IMR-90 (cell line): ENCODE results near the gene UMOD. TPM values are rescaled to one million over a fixed set of nuclear protein-coding genes. Genes with fewer than 3 reads are reported as not detected.

ENCODE experiments used
- ATAC-seq: fragments of 200-7000 bp; cut with Tn5 transposase; 2 replicates; pipeline ENCODE4 v1.9.1; 2020; ENCODE audit warnings: low read depth, mild to moderate bottlenecking, moderate library complexity
- BruUV-seq: library from RNA; stranded (reverse); fragments of 400-500 nt; replicated peaks from 2 replicates; lab custom pipeline; 2021; lab: Mats Ljungman, UMichigan
- CTCF ChIA-PET: fragments of 300-600 bp; formaldehyde crosslinking; extraction: SDS; loops from one replicate; lab custom pipeline; 2021; ENCODE audit warnings: antibody characterized with exemption; lab: Yijun Ruan, JAX
- POLR2A ChIA-PET: fragments of 300-600 bp; sonication (Branson Sonifier 250); formaldehyde crosslinking; loops from one replicate; lab custom pipeline; 2022; ENCODE audit warnings: antibody characterized with exemption; ENCODE audit not compliant: unreplicated experiment; lab: Charles Lee
- DNase-seq: peaks from one replicate; pipeline ENCODE4 v3.0.0; 2013
- H2AFZ ChIP-seq: replicated peaks from 2 replicates; pipeline ENCODE3; 2013; ENCODE audit warnings: low read length, mild to moderate bottlenecking; ENCODE audit not compliant: poor library complexity
- H2AK5ac ChIP-seq: 2 replicates; pipeline ENCODE4 v1.6.1; 2013; ENCODE audit warnings: low read depth, low read length, inconsistent platforms
- H2AK9ac ChIP-seq: replicated peaks from 2 replicates; pipeline ENCODE3; 2013; ENCODE audit warnings: mild to moderate bottlenecking, low read depth, low read length, moderate library complexity; ENCODE audit not compliant: poor library complexity
- H2BK120ac ChIP-seq: 2 replicates; pipeline ENCODE4 v1.6.1; 2013; ENCODE audit warnings: low read depth, low read length, inconsistent platforms
- H2BK15ac ChIP-seq: 3 replicates; pipeline ENCODE4 v1.6.1; 2013; ENCODE audit warnings: low read depth, low read length, inconsistent platforms
- H2BK20ac ChIP-seq: 2 replicates; pipeline ENCODE4 v1.6.1; 2013; ENCODE audit warnings: low read depth, mild to moderate bottlenecking, inconsistent platforms, low read length, moderate library complexity
- H2BK5ac ChIP-seq: 2 replicates; pipeline ENCODE4 v1.6.1; 2013; ENCODE audit warnings: mild to moderate bottlenecking, low read depth, low read length, inconsistent platforms; ENCODE audit not compliant: poor library complexity, severe bottlenecking
- H3K14ac ChIP-seq: replicated peaks from 2 replicates; pipeline ENCODE4 v1.6.1; 2013; ENCODE audit warnings: low read depth, low read length, inconsistent platforms
- H3K18ac ChIP-seq: 2 replicates; pipeline ENCODE4 v1.6.1; 2013; ENCODE audit warnings: low read depth, low read length, control low read depth
- H3K23ac ChIP-seq: 2 replicates; pipeline ENCODE4 v1.6.1; 2013; ENCODE audit warnings: low read depth, low read length, inconsistent platforms
- H3K27ac ChIP-seq: 2 replicates; pipeline ENCODE4 v1.5.1; 2013; ENCODE audit warnings: mild to moderate bottlenecking, control low read depth, low read length; ENCODE audit not compliant: insufficient read depth
- H3K27me3 ChIP-seq: 2 replicates; pipeline ENCODE4 v1.6.1; 2013; ENCODE audit warnings: low read length; ENCODE audit not compliant: control insufficient read depth, insufficient read depth
- H3K36me3 ChIP-seq: 2 replicates; pipeline ENCODE4 v1.6.1; 2013; ENCODE audit warnings: low read length, mixed read lengths; ENCODE audit not compliant: control insufficient read depth, insufficient read depth
- H3K4ac ChIP-seq: 2 replicates; pipeline ENCODE4 v1.6.1; 2013; ENCODE audit warnings: low read depth, low read length, inconsistent platforms
- H3K4me1 ChIP-seq: 2 replicates; pipeline ENCODE4 v1.6.1; 2013; ENCODE audit warnings: low read length, mixed read lengths; ENCODE audit not compliant: control insufficient read depth, insufficient read depth
- H3K4me2 ChIP-seq: 2 replicates; pipeline ENCODE4 v1.6.1; 2013; ENCODE audit warnings: low read depth, mild to moderate bottlenecking, control low read depth, low read length, moderate library complexity
- H3K4me3 ChIP-seq: 2 replicates; pipeline ENCODE4 v1.5.1; 2013; ENCODE audit warnings: low read depth, mild to moderate bottlenecking, control low read depth, low read length, moderate library complexity; ENCODE audit not compliant: insufficient read depth
- H3K56ac ChIP-seq: 2 replicates; pipeline ENCODE4 v1.6.1; 2013; ENCODE audit warnings: low read length, inconsistent platforms; ENCODE audit not compliant: insufficient read depth; ENCODE audit errors: extremely low read depth
- H3K79me1 ChIP-seq, 2 experiments: 2 replicates each; pipeline ENCODE4 v1.6.1; 2013; ENCODE audit warnings: low read length in 2 of 2, inconsistent platforms in 1 of 2, low read depth in 1 of 2
- H3K9ac ChIP-seq: 2 replicates; pipeline ENCODE4 v1.6.1; 2013; ENCODE audit warnings: low read depth, low read length, control low read depth
- H3K9me1 ChIP-seq: 2 replicates; pipeline ENCODE4 v1.6.1; 2013; ENCODE audit warnings: low read length, inconsistent platforms; ENCODE audit not compliant: insufficient read depth
- H3K9me3 ChIP-seq: 2 replicates; pipeline ENCODE4 v1.6.1; 2013; ENCODE audit warnings: low read length; ENCODE audit not compliant: control insufficient read depth, insufficient read depth
- H4K20me1 ChIP-seq: 2 replicates; pipeline ENCODE4 v1.6.1; 2013; ENCODE audit warnings: low read length, inconsistent platforms; ENCODE audit not compliant: insufficient read depth
- H4K5ac ChIP-seq: 2 replicates; pipeline ENCODE4 v1.6.1; 2013; ENCODE audit warnings: mild to moderate bottlenecking, low read depth, low read length, control low read depth
- H4K8ac ChIP-seq, 2 experiments: 2 replicates each; pipeline ENCODE4 v1.6.1; 2013; ENCODE audit warnings: low read depth in 2 of 2, low read length in 2 of 2, control low read depth in 1 of 2, inconsistent platforms in 1 of 2
- H4K91ac ChIP-seq: 2 replicates; pipeline ENCODE4 v1.6.1; 2013; ENCODE audit warnings: low read depth, low read length, inconsistent platforms; ENCODE audit not compliant: insufficient read depth
- BHLHE40 ChIP-seq: fragments of 150-350 bp; IDR thresholded peaks from 2 replicates; pipeline ENCODE4 v1.6.1; 2016; ENCODE audit warnings: mild to moderate bottlenecking, low read depth, low read length
- CEBPB ChIP-seq: IDR thresholded peaks from 2 replicates; pipeline ENCODE4 v1.6.1; 2012; ENCODE audit warnings: low read depth, low read length, improper control_type of control experiment
- CHD1 ChIP-seq: IDR thresholded peaks from 2 replicates; pipeline ENCODE4 v1.6.1; 2012; ENCODE audit warnings: low read depth, low read length, improper control_type of control experiment
- CTCF ChIP-seq: conservative IDR thresholded peaks from 2 replicates; pipeline ENCODE4 v1.5.1; 2012; ENCODE audit warnings: mild to moderate bottlenecking, low read depth, low read length, improper control_type of control experiment
- FOS ChIP-seq: fragments of 150-350 bp; IDR thresholded peaks from 2 replicates; pipeline ENCODE4 v1.6.1; 2016; ENCODE audit warnings: low read depth, low read length
- MAFK ChIP-seq: IDR thresholded peaks from 2 replicates; pipeline ENCODE4 v1.6.1; 2012; ENCODE audit warnings: low read depth, low read length, improper control_type of control experiment
- MAZ ChIP-seq: IDR thresholded peaks from 2 replicates; pipeline ENCODE4 v1.6.1; 2012; ENCODE audit warnings: low read depth, mild to moderate bottlenecking, low read length, improper control_type of control experiment, moderate library complexity, borderline replicate concordance
- MXI1 ChIP-seq: IDR thresholded peaks from 2 replicates; pipeline ENCODE4 v1.6.1; 2012; ENCODE audit warnings: low read depth, mild to moderate bottlenecking, low read length, moderate library complexity, borderline replicate concordance
- NFE2L2 ChIP-seq: fragments of 150-350 bp; IDR thresholded peaks from 2 replicates; pipeline ENCODE4 v1.6.1; 2016; ENCODE audit warnings: low read depth, mild to moderate bottlenecking, low read length
- POLR2A ChIP-seq: IDR thresholded peaks from 2 replicates; pipeline ENCODE4 v1.6.1; 2012; ENCODE audit warnings: mild to moderate bottlenecking, low read depth, low read length
- RAD21 ChIP-seq: IDR thresholded peaks from 2 replicates; pipeline ENCODE4 v1.6.1; 2012; ENCODE audit warnings: low read length, improper control_type of control experiment
- RCOR1 ChIP-seq: IDR thresholded peaks from 2 replicates; pipeline ENCODE4 v1.6.1; 2012; ENCODE audit warnings: mild to moderate bottlenecking, low read length, improper control_type of control experiment; ENCODE audit not compliant: insufficient replicate concordance
- RFX5 ChIP-seq: IDR thresholded peaks from 2 replicates; pipeline ENCODE4 v1.8.0; 2012; ENCODE audit warnings: low read depth, mild to moderate bottlenecking, low read length, moderate library complexity
- SMC3 ChIP-seq: fragments of 150-350 bp; IDR thresholded peaks from 2 replicates; pipeline ENCODE4 v1.6.1; 2016; ENCODE audit warnings: low read depth, mild to moderate bottlenecking, antibody characterized with exemption, low read length, moderate library complexity
- USF2 ChIP-seq: fragments of 150-350 bp; IDR thresholded peaks from 2 replicates; pipeline ENCODE4 v1.6.1; 2017; ENCODE audit warnings: mild to moderate bottlenecking, antibody characterized with exemption, low read length, low read depth
- WGBS, 2 experiments: methylation state at CpG; one replicate each; pipeline versions ENCODE4 v1.1.5 to v1.1.7; 2013; ENCODE audit warnings: missing lambda C conversion rate in 2 of 2; ENCODE audit not compliant: insufficient read length in 1 of 2; ENCODE audit errors: extremely low coverage in 2 of 2; 5-methylcytosine and 5-hydroxymethylcytosine counted together
- dilution Hi-C: fragments of 300-500 bp; cut with HindIII; formaldehyde crosslinking; loops from one replicate; pipeline ENCODE4 v1.14.3; 2018; ENCODE audit warnings: low sequenced_read_pairs; ENCODE audit not compliant: unreplicated experiment
- in situ Hi-C: fragments of 300-500 bp; cut with MboI; formaldehyde crosslinking; loops from 3 replicates; pipeline ENCODE4 v1.14.3; 2019; ENCODE audit warnings: low sequenced_read_pairs, inconsistent platforms, mixed read lengths
- intact Hi-C: fragments of 100-400 bp; cut with micrococcal nuclease; formaldehyde crosslinking; loops from 2 replicates; pipeline ENCODE4 v1.10.0; 2022
- polyA plus RNA-seq, 3 experiments: library from polyadenylated mRNA; depleted of rRNA; stranded (reverse); fragments of >200 nt; gene quantifications; 2 replicates each; pipeline ENCODE4 v1.2.3, GENCODE V29; 2012; ENCODE audit warnings: low replicate concordance in 1 of 3
- total RNA-seq: library from RNA; depleted of rRNA; stranded (reverse); fragments of >200 nt; gene quantifications from 2 replicates; pipeline ENCODE4 v1.2.3, GENCODE V29; 2012
- TF ChIP-seq, protein P1 (sequence below): fragments of 150-350 bp; IDR thresholded peaks from 2 replicates; pipeline ENCODE4 v1.6.1; 2016; ENCODE audit warnings: low read depth, mild to moderate bottlenecking, low read length, moderate library complexity, borderline replicate concordance

UMOD gene
- total and polyA plus RNA-seq, 2 of the 4 experiments (the other 2 are of a cell fraction): not detected

DNA sequence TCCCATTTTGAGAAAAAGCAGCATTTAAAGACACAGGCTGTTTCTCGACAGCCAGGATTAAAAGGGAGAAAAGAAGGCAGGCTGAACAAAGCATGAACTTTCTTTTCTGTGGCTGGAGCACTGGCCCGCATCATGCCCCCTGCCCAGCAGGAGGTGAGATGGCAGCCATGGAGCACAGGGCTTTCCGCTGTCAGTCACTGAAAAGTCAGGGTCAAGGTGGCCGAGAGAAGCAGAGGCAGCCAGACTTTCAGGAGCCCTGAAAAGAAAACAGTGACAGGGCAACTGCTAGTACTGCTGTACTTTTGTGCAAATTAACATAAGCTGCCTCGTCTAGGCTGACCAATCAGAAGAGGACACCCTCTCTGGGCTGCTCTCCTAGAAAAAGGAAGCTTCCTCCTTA lies 19.4 kb downstream of the UMOD start:
- H3K27ac ChIP-seq: no peak overlapping the region
- H3K4me1 ChIP-seq: no peaks in the 10 kb centered on the region
- H2AK5ac ChIP-seq: no peak overlapping the region
- H3K36me3 ChIP-seq: no peaks in the 10 kb centered on the region
- POLR2A ChIA-PET: no interaction called here
- dilution Hi-C loops (no loop called here), in situ Hi-C loops (loop anchor here (25.0 kb wide), 1 partner anchor 171 kb away; no protein-coding TSS in a partner anchor), intact Hi-C loops (no loop called here)
- no peak overlapping the region for H3K4me3 ChIP-seq
- BruUV-seq: no TSS peak
- H4K91ac ChIP-seq: no peak overlapping the region
- H3K14ac ChIP-seq: no peak overlapping the region
- DNase-seq: no peak
- no peak overlapping the region for H3K56ac ChIP-seq
- no peak for ATAC-seq
- H2AK9ac ChIP-seq: no peak overlapping the region
- no peaks in the 10 kb centered on the region for H3K27me3 ChIP-seq
- H3K79me1 ChIP-seq: no peaks in the 10 kb centered on the region
- no peak overlapping the region for H3K9ac ChIP-seq
- H3K4me2 ChIP-seq: no peak overlapping the region
- H2BK20ac ChIP-seq: no peak overlapping the region
- H2BK120ac ChIP-seq: no peak overlapping the region
- H4K20me1 ChIP-seq: no peaks in the 10 kb centered on the region
- no peak overlapping the region for H2BK15ac ChIP-seq
- H2BK5ac ChIP-seq: no peak overlapping the region
- H3K23ac ChIP-seq: no peak overlapping the region
- no peak for TF ChIP-seq NFE2L2
- no peak for TF ChIP-seq RAD21
- no peak for TF ChIP-seq FOS
- TF ChIP-seq CEBPB: no peak
- no peak for TF ChIP-seq RFX5
- TF ChIP-seq MAFK: no peak
- TF ChIP-seq SMC3: no peak
- TF ChIP-seq CHD1: no peak
- no peak for TF ChIP-seq CTCF
- no peak for TF ChIP-seq MAZ
- TF ChIP-seq, protein P1, sequence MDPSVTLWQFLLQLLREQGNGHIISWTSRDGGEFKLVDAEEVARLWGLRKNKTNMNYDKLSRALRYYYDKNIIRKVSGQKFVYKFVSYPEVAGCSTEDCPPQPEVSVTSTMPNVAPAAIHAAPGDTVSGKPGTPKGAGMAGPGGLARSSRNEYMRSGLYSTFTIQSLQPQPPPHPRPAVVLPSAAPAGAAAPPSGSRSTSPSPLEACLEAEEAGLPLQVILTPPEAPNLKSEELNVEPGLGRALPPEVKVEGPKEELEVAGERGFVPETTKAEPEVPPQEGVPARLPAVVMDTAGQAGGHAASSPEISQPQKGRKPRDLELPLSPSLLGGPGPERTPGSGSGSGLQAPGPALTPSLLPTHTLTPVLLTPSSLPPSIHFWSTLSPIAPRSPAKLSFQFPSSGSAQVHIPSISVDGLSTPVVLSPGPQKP: no peak
- TF ChIP-seq RCOR1: no peak
- TF ChIP-seq MXI1: no peak
- TF ChIP-seq USF2: no peak
- TF ChIP-seq POLR2A: no peak
- no peak for TF ChIP-seq BHLHE40
- H3K9me3 ChIP-seq: peaks cover 20% of the 10 kb centered on the region
- CTCF ChIA-PET: no interaction called here
- no peaks in the 10 kb centered on the region for H3K9me1 ChIP-seq
- no peak overlapping the region for H3K4ac ChIP-seq
- H4K5ac ChIP-seq: no peak overlapping the region
- no peak overlapping the region for H3K18ac ChIP-seq
- no peak overlapping the region for H4K8ac ChIP-seq
- WGBS, 2 experiments: 55% methylated on average over 3 of the region's 5 CpGs; no CpG with 5 or more reads in 1 of the 2 experiments
- H2AFZ ChIP-seq: no peak overlapping the region
